Spleen (tissue), 11 donors: Measurements from ENCODE around the gene GPR157. TPM values are rescaled to one million over a fixed set of nuclear protein-coding genes. Genes with fewer than 3 reads are reported as not detected.
"Not testable (repeated sequence)": the region's sequence is repeated elsewhere in the genome, so short reads cannot be mapped to it uniquely, and the experiment has no call there.

ENCODE experiments used
- DNase-seq: peaks from one replicate; pipeline ENCODE4 v3.0.0-alpha.2; 2020
- H3K27ac ChIP-seq, 8 donors: fragments of 200-600 bp; sonication (generic) in 7 of 8; 1 replicate in 4 of 8; 2 replicates in 4 of 8; pipeline versions ENCODE4 v1.5.0 to v1.8.0; 2016 to 2021; ENCODE audit warnings: inconsistent platforms in 4 of 8, mild to moderate bottlenecking in 4 of 8, moderate library complexity in 1 of 8
- H3K27me3 ChIP-seq, 7 donors: fragments of 200-600 bp; sonication (generic) in 6 of 7; replicated peaks in 1 of 7; 1 replicate in 4 of 7; 2 replicates in 3 of 7; pipeline versions ENCODE4 v1.5.0 to v1.8.0; 2016 to 2021; ENCODE audit warnings: inconsistent platforms in 3 of 7, mild to moderate bottlenecking in 1 of 7
- H3K36me3 ChIP-seq, 6 donors: fragments of 200-600 bp; sonication (generic) in 5 of 6; 1 replicate in 4 of 6; 2 replicates in 2 of 6; pipeline versions ENCODE4 v1.5.0 to v1.8.0; 2016 to 2021; ENCODE audit warnings: inconsistent platforms in 2 of 6
- H3K4me1 ChIP-seq, 6 donors: fragments of 200-600 bp; sonication (generic) in 5 of 6; 1 replicate in 3 of 6; 2 replicates in 3 of 6; pipeline versions ENCODE4 v1.5.0 to v1.8.0; 2016 to 2021; ENCODE audit warnings: inconsistent platforms in 3 of 6
- H3K4me3 ChIP-seq, 8 donors: fragments of 200-600 bp; sonication (generic) in 7 of 8; 1 replicate in 4 of 8; 2 replicates in 4 of 8; pipeline versions ENCODE4 v1.5.0 to v1.8.0; 2016 to 2021; ENCODE audit warnings: inconsistent platforms in 4 of 8, mild to moderate bottlenecking in 4 of 8, moderate library complexity in 2 of 8
- H3K9me3 ChIP-seq, 8 donors: fragments of 200-600 bp; sonication (generic) in 7 of 8; 1 replicate in 4 of 8; 2 replicates in 4 of 8; pipeline versions ENCODE4 v1.5.0 to v1.8.0; 2016 to 2021; ENCODE audit warnings: inconsistent platforms in 4 of 8
- CTCF ChIP-seq, 11 experiments: fragments of 200-600 bp in 7 of 11; fragments of 450-650 bp in 4 of 11; sonication (generic) in 4 of 11; IDR thresholded peaks in 8 of 11; conservative IDR thresholded peaks in 3 of 11; 1 replicate in 7 of 11; 2 replicates in 4 of 11; pipeline versions ENCODE4 v1.4.0 to v1.8.0; 2016 to 2021; ENCODE audit warnings: antibody characterized with exemption in 11 of 11, inconsistent platforms in 4 of 11, mild to moderate bottlenecking in 1 of 11
- POLR2A ChIP-seq, 3 donors: fragments of 450-650 bp; IDR thresholded peaks; one replicate each; pipeline ENCODE4 v1.5.1; 2017; ENCODE audit warnings: antibody characterized with exemption in 3 of 3, mild to moderate bottlenecking in 1 of 3
- POLR2AphosphoS5 ChIP-seq, 3 donors: sonication (generic); formaldehyde crosslinking; IDR thresholded peaks; one replicate each; pipeline ENCODE4 v1.5.1; 2017; ENCODE audit warnings: antibody characterized with exemption in 3 of 3
- WGBS, 5 donors: extraction: QIAGEN DNeasy Blood & Tissue Kit in 3 of 5; methylation state at CpG; one replicate each; pipeline versions ENCODE4 v1.1.5 to v1.1.7; 2013 to 2018; 5-methylcytosine and 5-hydroxymethylcytosine counted together
- intact Hi-C: fragments of 100-400 bp; cut with DNase I; formaldehyde crosslinking; loops from one replicate; pipeline ENCODE4 v1.15.0; 2023; ENCODE audit warnings: low total_unique reads
- polyA plus RNA-seq, 3 donors: library from polyadenylated mRNA; stranded (reverse); fragments of 200-250 nt; gene quantifications; one replicate each; pipeline ENCODE4 v1.2.1, GENCODE V29; 2013
- total RNA-seq, 7 donors: library from RNA; depleted of rRNA in 3 of 7; stranded (reverse); fragments of >200 nt in 3 of 7; fragmentation: NEBNext Ultra II Directional in 4 of 7; extraction: Animal tissue kit (Norgen Biotek cat#: 25700) in 4 of 7; gene quantifications; one replicate each; pipeline versions ENCODE4 v1.1.0 to v1.2.1, GENCODE V29; 2016 to 2021
- donor health status: healthy with polysubstance abuse.
- donor health status: DM: no; HTN: no; CAD: no; lungs with moderate emphysema.
- donor health status: DM: no; HTN: no; CAD: no.
- donor health status: Bipolar disorder and iron deficiency.
- donor health status: healthy.
- donor health status: DM: no; HTN: no; CAD: no.
- donor health status: DM: yes; HTN: yes; CAD: no.

Gene GPR157
- total and polyA plus RNA-seq, 10 donors = 1.2 to 10.5 (median 6.8) TPM

- no peaks in the 10 kb centered on the region for H3K27me3 ChIP-seq
- WGBS, 5 donors = 65 to 82% (median 69%) methylated on average over 4 of the region's 4 CpGs
- peaks cover 12 to 70% (median 46%) of the 10 kb centered on the region in 6 donors for H3K4me1 ChIP-seq
- no peak overlapping the region for H3K27ac ChIP-seq
- H3K36me3 ChIP-seq = peaks cover 0 to 5% (median 0%) of the 10 kb centered on the region in 6 donors
- no peaks in the 10 kb centered on the region for H3K9me3 ChIP-seq
- no peak overlapping the region for H3K4me3 ChIP-seq
- intact Hi-C loops = no loop called here
- DNase-seq = no peak
- TF ChIP-seq POLR2AphosphoS5 (IDR thresholded peaks at IDR 0.05) = no peak
- TF ChIP-seq CTCF (IDR thresholded peaks at IDR 0.05 in 8 of 11, conservative IDR thresholded peaks at IDR 0.05 in 3 of 11) = no peak
- no peak for TF ChIP-seq POLR2A (IDR thresholded peaks at IDR 0.05)
Observed at GRCh38 chr1:9125325-9125724, 3.6 kb downstream of the GPR157 start.

GRCh38 chr1:9124389-9124788, 4.5 kb downstream of the GPR157 start:
- H3K27me3 ChIP-seq, H3K36me3 ChIP-seq, intact Hi-C loops, H3K4me3 ChIP-seq, H3K9me3 ChIP-seq, H3K27ac ChIP-seq: not testable (repeated sequence)
- peaks cover 12 to 70% (median 50%) of the 10 kb centered on the region in 6 donors for H3K4me1 ChIP-seq
- DNase-seq = peak; percentile 2
- WGBS, 5 donors = 86 to 91% (median 87%) methylated on average over 5 to 8 of the region's 8 CpGs

- intact Hi-C loops, H3K27ac ChIP-seq, H3K36me3 ChIP-seq, H3K4me3 ChIP-seq, DNase-seq, H3K9me3 ChIP-seq, H3K27me3 ChIP-seq: not testable (repeated sequence)
- peaks cover 12 to 71% (median 51%) of the 10 kb centered on the region in 6 donors for H3K4me1 ChIP-seq
- WGBS, 5 donors = 92 to 99% (median 95%) methylated on average over 2 of the region's 2 CpGs
Observed at GRCh38 chr1:9123665-9124064, 5.2 kb downstream of the GPR157 start.

- no peak overlapping the region for H3K27ac ChIP-seq
Observed at GRCh38 chr1:9121496-9122409, 7.1 kb downstream of the GPR157 start.

More at GRCh38 chr1:9121496-9122409, 7.1 kb downstream of the GPR157 start:
- H3K4me1 ChIP-seq = peaks cover 0 to 52% (median 32%) of the 10 kb centered on the region in 6 donors
- H3K36me3 ChIP-seq = peaks cover 0 to 5% (median 0%) of the 10 kb centered on the region in 6 donors
- no peak for DNase-seq
- H3K27me3 ChIP-seq = no peaks in the 10 kb centered on the region
- intact Hi-C loops = no loop called here
- H3K4me3 ChIP-seq = no peak overlapping the region
- no peaks in the 10 kb centered on the region for H3K9me3 ChIP-seq
- WGBS, 5 donors = 73 to 79% (median 77%) methylated on average over 18 to 22 of the region's 22 CpGs
- TF ChIP-seq POLR2AphosphoS5 (IDR thresholded peaks at IDR 0.05) (no peak), POLR2A (IDR thresholded peaks at IDR 0.05) (no peak), CTCF (IDR thresholded peaks at IDR 0.05 in 8 of 11, conservative IDR thresholded peaks at IDR 0.05 in 3 of 11) (no peak)
